ENCODE data around the gene SLC13A5.
"Not testable (repeated sequence)": the region's sequence is repeated elsewhere in the genome, so short reads cannot be mapped to it uniquely, and the experiment has no call there.

The SLC13A5 gene

DNA sequence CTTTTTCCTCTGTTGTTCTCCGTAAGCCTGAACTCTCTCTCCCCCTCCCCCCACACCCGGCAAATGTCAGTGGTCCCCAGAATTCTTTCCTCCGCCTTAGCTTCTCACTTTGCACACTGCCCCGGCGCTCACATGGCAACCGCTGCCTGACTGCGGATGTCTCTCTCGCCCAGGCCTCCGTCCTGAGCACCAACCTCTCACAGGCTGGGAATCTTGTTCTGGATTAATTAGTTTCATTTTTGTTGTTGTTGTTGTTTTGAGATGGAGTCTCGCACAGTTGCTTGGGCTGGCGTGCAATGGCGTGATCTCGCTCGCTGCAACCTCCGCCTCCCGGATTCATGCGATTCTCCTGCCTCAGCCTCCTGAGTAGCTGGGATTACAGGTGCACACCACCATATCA lies 45.0 kb downstream of the SLC13A5 start:
- no peaks in the 10 kb centered on the region for H3K27me3 ChIP-seq (replicated peaks)
- no peak overlapping the region for H3K27ac ChIP-seq
- TF ChIP-seq, protein P1, sequence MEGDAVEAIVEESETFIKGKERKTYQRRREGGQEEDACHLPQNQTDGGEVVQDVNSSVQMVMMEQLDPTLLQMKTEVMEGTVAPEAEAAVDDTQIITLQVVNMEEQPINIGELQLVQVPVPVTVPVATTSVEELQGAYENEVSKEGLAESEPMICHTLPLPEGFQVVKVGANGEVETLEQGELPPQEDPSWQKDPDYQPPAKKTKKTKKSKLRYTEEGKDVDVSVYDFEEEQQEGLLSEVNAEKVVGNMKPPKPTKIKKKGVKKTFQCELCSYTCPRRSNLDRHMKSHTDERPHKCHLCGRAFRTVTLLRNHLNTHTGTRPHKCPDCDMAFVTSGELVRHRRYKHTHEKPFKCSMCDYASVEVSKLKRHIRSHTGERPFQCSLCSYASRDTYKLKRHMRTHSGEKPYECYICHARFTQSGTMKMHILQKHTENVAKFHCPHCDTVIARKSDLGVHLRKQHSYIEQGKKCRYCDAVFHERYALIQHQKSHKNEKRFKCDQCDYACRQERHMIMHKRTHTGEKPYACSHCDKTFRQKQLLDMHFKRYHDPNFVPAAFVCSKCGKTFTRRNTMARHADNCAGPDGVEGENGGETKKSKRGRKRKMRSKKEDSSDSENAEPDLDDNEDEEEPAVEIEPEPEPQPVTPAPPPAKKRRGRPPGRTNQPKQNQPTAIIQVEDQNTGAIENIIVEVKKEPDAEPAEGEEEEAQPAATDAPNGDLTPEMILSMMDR (IDR thresholded peaks at IDR 0.05; ENCODE audit: low read depth, low read length, missing control alignments): no peak
- in situ Hi-C loops (cut with HindIII; ENCODE audit: low pct_ligation_motif_present, low sequenced_read_pairs): no loop called here
- no peaks in the 10 kb centered on the region for H3K36me3 ChIP-seq (replicated peaks)
- H3K4me3 ChIP-seq (ENCODE audit: low read depth, low read length): no peak overlapping the region
- no peak for DNase-seq

DNA sequence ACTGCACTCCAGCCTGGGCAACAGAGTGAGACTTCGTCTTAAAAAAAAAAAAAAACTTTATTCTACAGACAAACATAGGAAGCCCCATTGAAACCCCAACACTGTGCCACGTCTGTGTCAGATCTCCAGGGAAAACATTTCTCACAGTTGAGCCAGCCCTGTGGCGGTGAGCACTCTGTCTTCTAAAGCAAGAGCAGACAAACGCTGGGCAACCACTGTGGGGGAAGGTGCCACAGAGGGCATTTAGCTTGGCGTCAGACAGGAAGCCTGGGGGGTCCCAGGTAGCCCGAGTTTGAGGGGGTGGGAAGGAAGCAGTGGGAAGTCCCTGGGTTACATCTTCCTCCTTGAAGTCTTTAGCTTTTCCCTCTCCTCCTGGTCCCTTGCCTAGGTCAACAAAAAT lies 45.7 kb downstream of the SLC13A5 start:
- Histone ChIP-seq H3K4me3 (ENCODE audit: low read depth, low read length) (no peak overlapping the region), H3K36me3 (replicated peaks) (no peaks in the 10 kb centered on the region), H3K27ac (no peak overlapping the region), H3K27me3 (replicated peaks) (no peaks in the 10 kb centered on the region)
- TF ChIP-seq, protein P1 (IDR thresholded peaks at IDR 0.05; ENCODE audit: low read depth, low read length, missing control alignments): no peak
- in situ Hi-C loops (cut with HindIII; ENCODE audit: low pct_ligation_motif_present, low sequenced_read_pairs): no loop called here
- no peak for DNase-seq

DNA sequence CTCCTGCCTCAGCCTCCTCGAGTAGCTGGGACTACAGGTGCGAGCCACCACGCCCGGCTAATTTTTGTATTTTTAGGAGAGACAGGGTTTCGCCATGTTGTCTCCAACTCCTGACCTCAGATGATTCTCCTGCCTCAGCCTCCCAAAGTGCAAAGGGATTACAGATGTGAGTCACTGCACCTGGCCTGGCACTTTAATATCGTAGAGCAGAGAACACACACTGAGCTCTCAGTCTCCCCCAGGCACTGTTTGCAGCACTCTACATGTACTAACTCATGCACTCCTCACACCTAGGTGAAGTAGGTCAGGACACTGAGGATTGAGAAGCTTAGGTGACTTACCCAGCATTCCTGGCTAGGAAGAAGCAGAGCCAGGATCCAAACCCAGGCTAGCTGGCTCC lies 46.6 kb downstream of the SLC13A5 start:
- Histone ChIP-seq H3K36me3 (replicated peaks) (no peaks in the 10 kb centered on the region), H3K27ac (no peak overlapping the region), H3K27me3 (replicated peaks) (peaks cover 5% of the 10 kb centered on the region), H3K4me3 (ENCODE audit: low read depth, low read length) (no peak overlapping the region)
- TF ChIP-seq, protein P1 (IDR thresholded peaks at IDR 0.05; ENCODE audit: low read depth, low read length, missing control alignments): no peak
- in situ Hi-C loops (cut with HindIII; ENCODE audit: low pct_ligation_motif_present, low sequenced_read_pairs): no loop called here
- DNase-seq: no peak

DNA sequence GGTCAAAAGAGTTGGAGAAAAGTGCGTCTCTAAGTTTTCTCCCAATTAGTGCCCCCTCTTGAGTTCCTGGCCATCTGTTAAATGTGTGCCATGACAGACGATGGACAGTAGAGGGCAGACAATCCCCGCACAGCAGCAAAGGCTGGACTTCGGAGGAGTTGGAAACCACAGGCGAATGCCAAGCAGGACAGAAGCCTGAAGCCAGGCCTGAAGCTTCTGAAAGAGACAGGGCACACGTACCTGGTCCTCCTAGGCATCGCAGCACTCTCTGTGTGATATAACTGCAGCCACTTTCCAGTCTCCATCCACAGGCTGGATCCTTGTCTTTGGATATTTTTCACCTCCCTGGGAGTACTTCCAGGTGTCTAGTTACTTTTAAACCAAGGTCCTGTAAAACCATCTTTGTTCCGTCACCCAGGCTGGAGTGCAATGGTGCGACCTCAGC lies 47.1 kb downstream of the SLC13A5 start:
- no peak overlapping the region for H3K4me3 ChIP-seq (ENCODE audit: low read depth, low read length)
- DNase-seq: peak; percentile 68
- in situ Hi-C loops (cut with HindIII; ENCODE audit: low pct_ligation_motif_present, low sequenced_read_pairs): no loop called here
- TF ChIP-seq, protein P1 (IDR thresholded peaks at IDR 0.05; ENCODE audit: low read depth, low read length, missing control alignments): peak; percentile 96
- H3K27ac ChIP-seq: no peak overlapping the region
- peaks cover 5% of the 10 kb centered on the region for H3K27me3 ChIP-seq (replicated peaks)
- H3K36me3 ChIP-seq (replicated peaks): no peaks in the 10 kb centered on the region

DNA sequence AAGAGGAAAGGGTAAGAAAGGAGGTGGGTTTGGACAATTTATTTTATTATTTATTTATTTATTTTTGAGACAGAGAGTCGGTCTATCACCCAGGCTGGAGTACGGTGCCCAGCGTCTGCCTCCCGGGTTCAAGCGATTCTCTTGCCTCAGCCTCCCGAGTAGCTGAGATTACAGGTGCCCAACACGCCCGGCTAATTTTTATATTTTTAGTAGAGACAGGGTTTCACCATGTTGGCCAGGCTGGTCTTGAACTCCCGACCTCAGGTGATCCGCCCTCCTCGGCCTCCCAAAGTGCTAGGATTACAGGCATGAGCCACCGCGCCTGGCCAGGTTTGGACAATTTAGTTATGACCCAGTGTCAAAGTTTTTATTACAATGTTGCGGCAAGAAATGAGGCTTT lies 50.0 kb downstream of the SLC13A5 start:
- in situ Hi-C loops (cut with HindIII; ENCODE audit: low pct_ligation_motif_present, low sequenced_read_pairs); H3K36me3 ChIP-seq (replicated peaks); H3K27me3 ChIP-seq (replicated peaks); DNase-seq; H3K4me3 ChIP-seq (ENCODE audit: low read depth, low read length); H3K27ac ChIP-seq: not testable (repeated sequence)

DNA sequence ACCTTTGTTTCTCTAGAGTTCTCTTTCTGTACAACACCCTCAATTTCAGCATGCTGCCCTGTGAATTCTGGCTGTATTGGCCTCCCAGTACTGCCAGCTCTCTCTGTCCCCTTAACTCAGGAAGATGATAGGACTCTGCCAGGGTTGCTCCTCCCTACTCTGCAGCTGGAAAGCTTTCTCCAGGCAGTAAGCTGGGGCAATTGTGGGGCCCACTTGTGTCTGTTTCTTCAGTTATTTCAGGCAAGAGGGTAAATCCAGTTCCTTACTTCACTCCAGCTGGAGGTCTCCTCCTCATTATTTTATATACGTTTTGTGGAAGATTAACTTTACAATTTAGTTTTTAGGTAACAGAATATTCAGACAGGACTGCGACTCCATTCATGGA lies 51.7 kb downstream of the SLC13A5 start:
- peaks cover 10% of the 10 kb centered on the region for H3K27me3 ChIP-seq (replicated peaks)
- in situ Hi-C loops (cut with HindIII; ENCODE audit: low pct_ligation_motif_present, low sequenced_read_pairs): no loop called here
- no peak for DNase-seq
- TF ChIP-seq, protein P1 (IDR thresholded peaks at IDR 0.05; ENCODE audit: low read depth, low read length, missing control alignments): no peak
- H3K27ac ChIP-seq: no peak overlapping the region
- H3K4me3 ChIP-seq (ENCODE audit: low read depth, low read length): no peak overlapping the region
- no peaks in the 10 kb centered on the region for H3K36me3 ChIP-seq (replicated peaks)
